ENCODE data around the gene AKT1. TPM values are rescaled to one million over a fixed set of nuclear protein-coding genes. Genes with fewer than 3 reads are reported as not detected.

Gene AKT1
- total and polyA plus RNA-seq, 7 experiments from 2014 or later = 6.8 to 131 (median 71.0) TPM

DNA sequence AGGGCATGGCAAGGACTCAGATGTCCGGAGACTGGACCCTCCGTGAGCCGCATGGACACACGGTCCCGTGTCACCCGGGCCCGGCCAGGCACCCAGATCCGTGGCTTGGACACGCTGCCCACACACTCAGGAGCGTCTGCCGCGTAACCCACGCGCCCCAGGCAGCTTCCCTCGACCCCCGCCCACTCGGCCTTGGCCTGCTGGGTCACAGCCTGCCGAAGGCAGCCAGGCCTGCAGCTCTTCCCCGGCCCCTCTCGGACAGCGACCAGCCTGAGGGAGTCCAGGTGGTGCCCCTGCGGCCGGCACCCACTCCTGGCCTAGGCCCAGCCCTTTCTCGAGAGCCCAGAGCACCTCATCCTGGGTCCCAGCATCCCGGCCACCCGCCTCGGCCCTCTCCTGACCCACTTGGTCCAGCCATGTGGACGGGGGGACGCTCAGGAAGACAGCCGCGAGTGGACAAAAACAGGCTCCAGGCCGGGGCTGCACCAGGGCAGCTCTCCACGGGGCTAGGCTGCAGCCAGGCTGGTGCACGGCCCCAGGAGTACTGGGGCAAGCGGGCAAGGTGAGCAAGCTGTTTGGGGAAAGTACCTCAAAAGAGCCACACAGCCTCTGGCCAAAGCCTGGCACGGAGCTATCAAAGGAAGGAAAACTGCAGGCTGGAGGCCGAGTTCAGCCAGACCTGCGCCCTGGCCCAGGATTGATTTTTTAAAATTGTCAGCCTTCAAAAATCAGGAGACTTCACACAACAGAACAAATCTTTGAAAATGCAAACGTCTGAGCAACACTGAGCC is 6.5 kb downstream of the AKT1 start:
- peaks cover 0 to 4% (median 0%) of the 10 kb centered on the region in 5 donors for H3K36me3 Mint-ChIP-seq
- ChIA-PET CTCF (no interaction called here), POLR2A (no interaction called here)
- H3K27me3 Mint-ChIP-seq = no peaks in the 10 kb centered on the region
- H3K27ac ChIP-seq (ENCODE audit: low read depth, low read length) = no peak overlapping the region
- H3K4me3 Mint-ChIP-seq = no peak overlapping the region
- intact Hi-C loops (cut with micrococcal nuclease) = no loop called here
- H3K9me3 Mint-ChIP-seq = no peaks in the 10 kb centered on the region
- H3K4me1 ChIP-seq (ENCODE audit: control insufficient read depth in 2 of 2, insufficient read depth in 2 of 2, low read length in 2 of 2) = peaks cover 20 to 28% of the 10 kb centered on the region in 2 donors
- no peaks in the 10 kb centered on the region for H3K9me3 ChIP-seq (ENCODE audit: control insufficient read depth in 2 of 3, low read length in 3 of 3)
- peaks cover 0 to 46% (median 4%) of the 10 kb centered on the region in 3 experiments for H3K36me3 ChIP-seq (ENCODE audit: control insufficient read depth in 2 of 3, insufficient read depth in 3 of 3, low read length in 3 of 3)
- no peak overlapping the region for H3K4me3 ChIP-seq (ENCODE audit: low read length)
- H3K27ac Mint-ChIP-seq = peak overlapping the region in 1 of 9 donors; percentile 21
- DNase-seq (no peak), ATAC-seq (no peak)
- no peaks in the 10 kb centered on the region for H3K27me3 ChIP-seq (ENCODE audit: control insufficient read depth in 2 of 2, insufficient read depth in 2 of 2, low read length in 2 of 2)
- peaks cover 10 to 49% (median 35%) of the 10 kb centered on the region in 7 donors for H3K4me1 Mint-ChIP-seq

DNA sequence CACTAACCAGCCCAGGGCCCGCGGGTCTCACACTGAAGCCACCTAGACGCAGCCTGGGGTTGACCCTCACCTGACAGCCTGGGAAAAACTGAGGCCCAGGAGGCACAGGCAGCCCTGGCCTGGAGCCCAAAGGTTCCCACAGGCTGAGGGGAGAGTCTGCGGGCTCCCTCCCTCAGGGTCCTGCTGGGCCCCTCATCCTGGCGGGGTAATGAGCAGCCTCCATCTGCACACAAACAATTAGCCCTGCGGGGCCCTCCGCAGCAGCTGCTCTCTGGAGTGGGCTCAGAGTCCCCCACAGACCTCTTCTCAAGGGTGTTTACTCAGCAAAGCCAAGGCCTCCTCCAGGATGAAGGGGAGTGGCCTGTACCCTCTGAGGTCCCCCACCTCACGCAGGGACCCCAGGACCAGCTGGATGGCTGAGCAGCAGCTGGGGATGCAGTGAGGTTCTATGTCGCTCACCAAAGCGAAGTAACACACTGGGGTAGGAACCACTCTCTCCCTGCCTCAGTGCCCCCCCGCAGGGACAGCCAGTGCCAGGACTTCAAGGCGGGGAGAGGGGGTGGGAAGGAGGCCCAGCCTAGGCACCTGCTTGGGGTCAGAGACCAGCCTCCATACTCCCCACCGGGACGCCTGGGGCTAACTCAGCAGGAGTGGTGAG is 7.3 kb downstream of the AKT1 start:
- no peak for DNase-seq
- Mint-ChIP-seq H3K27ac (peak overlapping the region in 2 of 9 donors; percentile 5 to 14), H3K27me3 (no peaks in the 10 kb centered on the region), H3K36me3 (peaks cover 0 to 4% (median 0%) of the 10 kb centered on the region in 5 donors), H3K9me3 (no peaks in the 10 kb centered on the region), H3K4me1 (peaks cover 3 to 41% (median 27%) of the 10 kb centered on the region in 7 donors), H3K4me3 (peak overlapping the region in 1 of 10 donors; percentile 48)
- intact Hi-C loops (cut with micrococcal nuclease) = no loop called here
- Histone ChIP-seq H3K27ac (ENCODE audit: low read depth, low read length) (no peak overlapping the region), H3K4me3 (ENCODE audit: low read length) (no peak overlapping the region), H3K4me1 (ENCODE audit: control insufficient read depth in 2 of 2, insufficient read depth in 2 of 2, low read length in 2 of 2) (peaks cover 12 to 20% of the 10 kb centered on the region in 2 donors), H3K27me3 (ENCODE audit: control insufficient read depth in 2 of 2, insufficient read depth in 2 of 2, low read length in 2 of 2) (no peaks in the 10 kb centered on the region), H3K36me3 (ENCODE audit: control insufficient read depth in 2 of 3, insufficient read depth in 3 of 3, low read length in 3 of 3) (peaks cover 0 to 46% (median 4%) of the 10 kb centered on the region in 3 experiments), H3K9me3 (ENCODE audit: control insufficient read depth in 2 of 3, low read length in 3 of 3) (no peaks in the 10 kb centered on the region)
- CTCF ChIA-PET = no interaction called here
- POLR2A ChIA-PET = interaction anchor here (1.2 kb wide), 2 partner anchors 12 to 93 kb away, joined by 3 read pairs; no protein-coding TSS in a partner anchor
- no peak for ATAC-seq

DNA sequence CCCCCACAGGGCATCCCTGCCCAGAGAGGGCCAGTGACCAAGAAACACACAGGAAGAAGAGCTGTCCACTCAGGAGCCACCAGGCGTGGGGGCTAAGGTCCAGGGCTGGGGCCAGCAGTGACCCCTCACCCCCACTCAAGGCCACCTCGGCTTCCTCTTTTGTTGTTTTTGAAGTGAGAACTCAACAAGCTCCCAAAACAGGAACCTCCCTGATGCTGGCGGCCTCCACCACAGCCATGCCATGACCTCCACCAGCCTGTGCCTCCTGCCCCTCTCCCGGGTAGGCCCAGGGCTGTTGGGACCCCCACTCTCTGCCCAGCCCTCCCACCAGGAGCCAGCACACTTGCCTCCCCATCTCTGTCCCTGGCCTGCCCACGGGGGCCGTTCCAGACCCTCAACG is 7.8 kb downstream of the AKT1 start:
- POLR2A ChIA-PET = interaction anchor here (1.2 kb wide), 2 partner anchors 12 to 93 kb away, joined by 3 read pairs; no protein-coding TSS in a partner anchor
- ATAC-seq (peak; percentile 33), DNase-seq (no peak)
- H3K4me3 Mint-ChIP-seq = peak overlapping the region in 1 of 10 donors; percentile 48
- H3K4me1 Mint-ChIP-seq = peaks cover 0 to 36% (median 21%) of the 10 kb centered on the region in 7 donors
- peaks cover 9 to 15% of the 10 kb centered on the region in 2 donors for H3K4me1 ChIP-seq (ENCODE audit: control insufficient read depth in 2 of 2, insufficient read depth in 2 of 2, low read length in 2 of 2)
- H3K4me3 ChIP-seq (ENCODE audit: low read length) = no peak overlapping the region
- H3K36me3 Mint-ChIP-seq = peaks cover 0 to 4% (median 0%) of the 10 kb centered on the region in 5 donors
- intact Hi-C loops (cut with micrococcal nuclease) = no loop called here
- H3K27ac ChIP-seq (ENCODE audit: low read depth, low read length) = no peak overlapping the region
- H3K9me3 ChIP-seq (ENCODE audit: control insufficient read depth in 2 of 3, low read length in 3 of 3) = no peaks in the 10 kb centered on the region
- H3K27me3 Mint-ChIP-seq = no peaks in the 10 kb centered on the region
- peak overlapping the region in 1 of 9 donors; percentile 14 for H3K27ac Mint-ChIP-seq
- H3K27me3 ChIP-seq (ENCODE audit: control insufficient read depth in 2 of 2, insufficient read depth in 2 of 2, low read length in 2 of 2) = no peaks in the 10 kb centered on the region
- H3K36me3 ChIP-seq (ENCODE audit: control insufficient read depth in 2 of 3, insufficient read depth in 3 of 3, low read length in 3 of 3) = peaks cover 0 to 46% (median 4%) of the 10 kb centered on the region in 3 experiments
- CTCF ChIA-PET = interaction anchor here (0.6 kb wide), 1 partner anchor 23 kb away, joined by 3 read pairs; no protein-coding TSS in a partner anchor
- no peaks in the 10 kb centered on the region for H3K9me3 Mint-ChIP-seq

DNA sequence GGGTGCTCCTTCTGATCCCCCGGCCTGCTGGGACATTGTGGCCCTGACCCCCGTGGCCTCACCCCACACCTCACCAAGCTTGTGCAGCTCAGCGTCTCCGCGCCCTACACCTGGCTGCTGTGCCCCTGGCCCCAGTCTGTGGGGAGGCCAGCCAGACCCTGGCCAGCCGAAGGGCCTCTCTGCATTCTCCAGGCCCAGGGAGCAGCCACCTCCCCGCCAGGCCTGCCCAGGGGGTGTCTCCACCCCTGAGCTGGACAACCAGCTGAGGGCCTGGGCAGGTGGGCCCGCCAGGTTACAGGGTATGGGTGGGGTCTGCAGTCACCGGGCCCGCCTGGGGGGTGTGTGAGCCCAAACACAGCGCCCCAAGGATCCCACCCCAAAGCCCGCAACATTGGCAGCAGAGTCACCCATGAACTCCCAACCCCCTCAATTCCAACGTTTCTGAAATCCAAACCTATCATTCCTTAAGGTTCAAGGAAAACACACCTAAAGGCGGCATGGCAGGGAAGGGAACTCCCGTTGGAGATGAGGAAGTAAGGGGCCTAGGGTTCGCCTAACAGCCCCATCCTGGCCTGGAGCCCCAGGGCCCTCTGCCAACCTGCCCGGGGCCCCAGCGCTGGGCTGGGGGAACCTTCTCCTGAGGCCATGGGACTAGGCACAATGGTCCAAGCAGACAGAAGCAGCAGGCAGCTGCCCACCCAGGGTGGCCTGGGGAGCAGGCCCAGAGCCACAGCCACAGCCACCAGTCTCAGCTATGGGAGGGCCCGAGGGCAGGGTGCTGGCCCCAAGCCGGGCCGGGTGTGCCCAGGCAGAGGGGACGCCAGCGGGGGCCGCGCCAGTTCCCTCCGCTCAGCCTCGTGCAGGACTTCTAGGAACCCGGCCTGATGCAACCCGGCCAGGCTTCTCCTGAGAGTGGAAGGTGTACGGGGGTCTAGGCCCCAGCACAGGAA is 8.5 kb downstream of the AKT1 start:
- Mint-ChIP-seq H3K27me3 (no peaks in the 10 kb centered on the region), H3K27ac (peak overlapping the region in 2 of 9 donors; percentile 32 to 51), H3K36me3 (peaks cover 0 to 4% (median 0%) of the 10 kb centered on the region in 5 donors), H3K4me3 (peak overlapping the region in 2 of 10 donors; percentile 6 to 66), H3K4me1 (peaks cover 0 to 32% (median 20%) of the 10 kb centered on the region in 7 donors), H3K9me3 (no peaks in the 10 kb centered on the region)
- ChIA-PET CTCF (interaction anchor here (0.6 to 1.0 kb wide), 2 partner anchors 17 to 22 kb away, joined by 3 read pairs; no protein-coding TSS in a partner anchor), POLR2A (interaction anchor here (1.0 to 1.2 kb wide), 3 partner anchors 13 to 92 kb away, joined by 3 read pairs; partner anchors contain the start of gene ZBTB42)
- Histone ChIP-seq H3K4me1 (ENCODE audit: control insufficient read depth in 2 of 2, insufficient read depth in 2 of 2, low read length in 2 of 2) (peaks cover 9 to 11% of the 10 kb centered on the region in 2 donors), H3K27me3 (ENCODE audit: control insufficient read depth in 2 of 2, insufficient read depth in 2 of 2, low read length in 2 of 2) (no peaks in the 10 kb centered on the region), H3K4me3 (ENCODE audit: low read length) (no peak overlapping the region), H3K27ac (ENCODE audit: low read depth, low read length) (no peak overlapping the region), H3K36me3 (ENCODE audit: control insufficient read depth in 2 of 3, insufficient read depth in 3 of 3, low read length in 3 of 3) (peaks cover 0 to 41% (median 4%) of the 10 kb centered on the region in 3 experiments), H3K9me3 (ENCODE audit: control insufficient read depth in 2 of 3, low read length in 3 of 3) (no peaks in the 10 kb centered on the region)
- intact Hi-C loops (cut with micrococcal nuclease) = no loop called here
- ATAC-seq (no peak), DNase-seq (no peak)

DNA sequence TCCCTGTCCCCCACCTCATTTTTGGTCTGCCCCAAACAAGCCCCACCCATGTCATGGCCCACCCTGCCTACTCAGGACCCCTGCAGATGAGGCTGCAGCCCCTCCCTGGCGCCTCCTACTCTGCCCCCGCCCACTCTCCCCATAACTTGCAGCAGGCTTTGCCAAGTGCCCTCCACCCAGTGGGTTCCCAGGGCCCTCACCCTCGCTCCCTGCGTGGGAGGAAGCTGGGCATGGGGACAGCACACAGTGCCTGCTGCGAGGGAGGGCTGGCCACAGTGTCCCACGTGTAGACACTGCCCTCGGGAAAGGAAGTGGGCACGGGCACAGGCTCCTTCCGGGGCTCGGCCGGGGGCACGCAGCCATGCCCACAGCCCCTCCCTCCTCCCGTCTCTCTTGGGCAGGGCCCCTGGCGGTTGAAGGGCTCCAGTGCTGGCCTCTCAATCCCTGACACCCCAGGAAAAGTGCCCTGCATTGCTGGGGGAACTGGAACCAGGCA is 9.4 kb downstream of the AKT1 start:
- H3K36me3 Mint-ChIP-seq = no peaks in the 10 kb centered on the region
- Histone ChIP-seq H3K9me3 (ENCODE audit: control insufficient read depth in 2 of 3, low read length in 3 of 3) (no peaks in the 10 kb centered on the region), H3K4me1 (ENCODE audit: control insufficient read depth in 2 of 2, insufficient read depth in 2 of 2, low read length in 2 of 2) (peaks cover 9 to 11% of the 10 kb centered on the region in 2 donors), H3K27me3 (ENCODE audit: control insufficient read depth in 2 of 2, insufficient read depth in 2 of 2, low read length in 2 of 2) (no peaks in the 10 kb centered on the region), H3K27ac (ENCODE audit: low read depth, low read length) (peak overlapping the region; percentile 35), H3K4me3 (ENCODE audit: low read length) (no peak overlapping the region), H3K36me3 (ENCODE audit: control insufficient read depth in 2 of 3, insufficient read depth in 3 of 3, low read length in 3 of 3) (peaks cover 0 to 39% (median 4%) of the 10 kb centered on the region in 3 experiments)
- ATAC-seq (peak; percentile 60), DNase-seq (no peak)
- no peaks in the 10 kb centered on the region for H3K9me3 Mint-ChIP-seq
- peak overlapping the region in 2 of 10 donors; percentile 6 to 66 for H3K4me3 Mint-ChIP-seq
- no peaks in the 10 kb centered on the region for H3K27me3 Mint-ChIP-seq
- intact Hi-C loops (cut with micrococcal nuclease) = no loop called here
- ChIA-PET CTCF (interaction anchor here (1.0 kb wide), 1 partner anchor 16 kb away, joined by 3 read pairs; no protein-coding TSS in a partner anchor), POLR2A (interaction anchor here (1.0 kb wide), 1 partner anchor 15 kb away, joined by 3 read pairs; the partner anchor contains the start of gene ZBTB42)
- peak overlapping the region in 3 of 9 donors; percentile 32 to 41 (median 38) for H3K27ac Mint-ChIP-seq
- peaks cover 0 to 26% (median 16%) of the 10 kb centered on the region in 7 donors for H3K4me1 Mint-ChIP-seq

Data from naive thymus-derived CD4-positive, alpha-beta T cell (primary cell).